ENCODE measurements around the gene CDH2. TPM values are rescaled to one million over a fixed set of nuclear protein-coding genes. Genes with fewer than 3 reads are reported as not detected.
A peak's percentile ranks its signal among the peaks of the same experiment; 100 is the strongest.

The CDH2 gene
- 0.79 and 2.2 TPM in 2 replicates for total RNA-seq

DNA sequence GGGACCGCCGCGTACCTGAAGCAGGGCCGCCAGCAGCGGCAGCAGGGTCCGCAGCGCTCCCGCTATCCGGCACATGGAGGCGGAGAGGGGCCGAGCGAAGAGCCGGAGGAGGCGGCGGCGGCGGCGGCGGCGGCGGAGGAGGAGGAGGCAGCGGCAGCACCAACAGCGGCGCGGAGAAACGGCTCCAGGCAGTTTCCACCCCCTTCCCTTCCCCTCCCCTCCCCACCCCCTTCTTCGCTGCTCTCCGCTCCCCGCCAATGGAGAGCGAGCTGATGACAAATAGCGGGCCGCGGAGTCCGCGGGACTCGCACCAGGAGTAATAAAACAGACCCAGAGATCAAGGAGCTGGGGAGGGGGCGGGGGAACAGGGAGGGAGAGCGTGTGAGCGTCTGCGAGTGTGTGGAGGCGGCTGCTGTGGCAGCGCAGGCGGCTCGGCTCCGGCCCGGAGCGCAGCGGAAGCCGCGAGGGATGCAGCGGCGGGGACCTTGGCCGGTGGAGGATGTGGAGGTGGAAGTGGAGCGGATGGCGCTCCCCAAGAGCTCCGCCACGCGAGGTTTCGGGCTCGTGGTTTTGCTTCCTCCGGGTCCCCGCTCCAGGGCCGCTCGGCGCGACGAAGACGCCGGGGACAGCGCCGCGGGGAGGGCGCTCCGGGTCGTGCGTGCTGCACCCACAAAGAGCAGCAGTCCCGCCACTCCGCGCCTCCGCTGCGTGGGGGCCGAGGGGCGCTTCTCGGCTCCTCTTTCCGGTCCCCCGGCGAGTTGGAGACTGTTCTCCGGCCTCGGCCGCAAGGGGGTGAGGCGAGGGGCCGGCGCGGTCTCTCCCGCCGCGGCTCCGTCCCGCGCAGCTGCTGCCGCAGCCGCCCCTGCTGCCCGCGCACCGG, at the start of gene CDH2:
CDH2 (minus strand) TSS at position 183 of the 880 bp plus-strand sequence; CDS start at position 75, 108 bp downstream.
- DNase-seq (ENCODE audit: low read depth in 2 of 2), result peak in 1 of 2 donors; percentile 76

DNA sequence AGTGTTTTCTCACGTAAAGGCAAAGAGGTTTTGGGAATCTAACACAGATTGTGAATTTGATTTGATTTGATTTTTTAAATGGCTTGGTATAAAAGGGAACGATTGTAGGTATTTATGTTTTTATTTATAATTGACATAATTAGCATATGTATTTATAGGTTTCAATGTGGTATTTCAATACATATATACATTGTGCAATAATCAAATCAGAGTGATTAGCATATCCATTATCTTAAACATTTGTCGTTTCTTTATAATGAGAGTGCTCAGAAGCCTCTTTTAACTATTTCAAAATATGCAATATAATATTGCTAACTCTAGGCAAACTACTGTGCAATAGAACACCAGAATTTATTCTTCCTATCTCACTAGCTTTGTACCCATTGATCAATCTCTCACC, 35.1 kb upstream of the CDH2 start:
- no peak for DNase-seq (ENCODE audit: low read depth in 2 of 2)

DNA sequence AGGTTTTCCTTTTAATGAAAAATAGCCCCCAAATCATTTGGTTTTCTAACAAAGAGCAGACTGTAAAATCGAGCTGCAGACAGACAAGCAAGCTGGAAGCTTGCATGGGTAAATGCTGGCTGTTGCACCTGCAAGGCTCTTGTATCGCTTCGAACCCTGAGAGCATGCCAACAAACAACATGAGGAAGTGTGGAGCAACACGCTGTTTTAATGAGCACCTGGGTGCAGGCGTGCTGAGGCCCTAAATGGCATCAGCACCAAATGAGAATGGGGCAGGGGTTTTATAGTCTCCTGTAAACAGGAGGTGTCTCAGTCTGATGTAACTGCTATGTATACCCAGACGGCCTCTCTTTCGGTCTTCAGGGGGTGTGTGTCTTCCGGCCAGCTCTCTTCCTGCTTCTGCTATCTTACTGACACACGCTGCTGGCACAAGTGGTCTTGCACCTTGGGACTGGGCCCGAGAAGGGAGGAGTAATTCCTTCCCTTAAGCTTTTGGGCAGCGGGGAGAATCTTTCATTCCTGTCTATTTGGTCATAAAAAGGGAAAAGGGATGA, 31.9 kb upstream of the CDH2 start:
- no peak for DNase-seq (ENCODE audit: low read depth in 2 of 2)

DNA sequence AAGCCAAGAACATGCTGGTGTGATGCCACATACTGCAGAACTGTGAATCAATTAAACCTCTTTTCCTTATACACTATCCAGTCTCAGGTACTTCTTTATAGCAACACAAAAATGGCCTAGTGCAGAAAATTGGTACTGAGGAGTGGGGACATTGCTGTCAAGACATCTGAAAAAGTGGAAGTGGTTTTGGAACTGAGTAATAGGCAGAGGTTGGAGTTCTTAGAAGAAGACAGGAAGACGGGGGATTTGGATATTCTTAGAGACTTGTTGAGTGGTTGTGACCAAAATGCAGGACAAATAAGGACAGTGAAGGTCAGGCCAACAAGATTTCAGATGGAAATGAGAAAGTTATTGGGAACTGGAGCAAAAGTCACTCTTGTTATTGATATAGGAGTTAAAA, 31.3 kb upstream of the CDH2 start:
- no peak for DNase-seq (ENCODE audit: low read depth in 2 of 2)

DNA sequence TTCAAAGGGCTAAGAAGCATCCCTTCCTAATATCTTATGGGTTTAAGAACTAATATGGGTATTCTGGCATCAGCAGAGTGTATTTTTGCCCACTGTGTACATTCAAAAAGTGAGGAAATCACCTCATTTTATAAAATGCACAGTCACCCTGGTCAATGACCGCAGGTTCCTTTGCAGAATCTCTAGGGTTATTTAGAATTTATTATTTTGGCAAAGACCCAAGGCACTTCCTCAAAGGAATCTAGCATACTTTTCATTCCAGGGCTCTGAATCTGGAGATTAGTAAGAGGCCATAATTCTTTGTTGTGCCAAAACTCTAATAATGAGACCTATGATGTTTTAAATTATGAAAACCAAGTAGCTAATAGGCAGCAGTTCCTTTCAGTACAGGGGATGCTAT, 27.2 kb upstream of the CDH2 start:
- DNase-seq (ENCODE audit: low read depth in 2 of 2), result peak in 1 of 2 donors; percentile 83

DNA sequence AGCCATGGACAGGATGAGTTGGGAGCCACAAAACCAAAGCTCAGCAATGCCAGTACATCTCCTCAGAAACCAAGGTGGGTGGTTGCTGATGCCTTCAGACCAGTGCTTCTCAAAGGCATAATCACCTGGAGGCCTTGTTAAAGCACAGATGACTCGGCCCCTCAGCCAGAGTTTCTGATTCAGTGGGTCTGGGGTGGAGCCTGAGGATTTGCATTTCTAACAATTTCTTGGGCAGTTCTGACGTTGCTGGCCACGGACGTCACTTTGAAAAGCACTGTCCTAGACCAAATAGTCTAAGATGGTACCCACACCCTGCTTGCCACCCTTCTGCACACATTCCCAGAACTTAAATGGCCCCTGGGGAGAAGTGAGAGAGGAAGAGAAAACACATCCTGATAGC, 24.1 kb upstream of the CDH2 start:
- no peak for DNase-seq (ENCODE audit: low read depth in 2 of 2)

DNA sequence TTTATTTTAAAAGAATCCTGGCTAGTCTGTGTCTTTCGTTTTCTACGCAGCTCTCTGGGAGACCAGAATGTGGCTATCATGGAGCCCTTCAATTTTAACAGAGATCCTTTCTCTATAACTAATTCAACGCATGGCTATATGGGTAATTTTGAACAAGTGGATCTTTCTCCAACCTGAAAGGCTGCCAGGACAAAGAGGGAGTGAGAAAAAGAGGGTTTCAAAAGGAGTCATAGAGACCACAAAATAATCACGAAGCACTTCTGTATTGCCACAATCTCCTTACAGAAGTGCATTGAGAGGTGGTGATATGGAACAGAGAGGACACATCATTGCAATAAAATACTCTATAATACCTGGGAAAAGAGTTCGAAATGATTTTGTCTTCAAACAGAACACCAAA, 21.7 kb upstream of the CDH2 start:
- DNase-seq (ENCODE audit: low read depth in 2 of 2), result no peak

DNA sequence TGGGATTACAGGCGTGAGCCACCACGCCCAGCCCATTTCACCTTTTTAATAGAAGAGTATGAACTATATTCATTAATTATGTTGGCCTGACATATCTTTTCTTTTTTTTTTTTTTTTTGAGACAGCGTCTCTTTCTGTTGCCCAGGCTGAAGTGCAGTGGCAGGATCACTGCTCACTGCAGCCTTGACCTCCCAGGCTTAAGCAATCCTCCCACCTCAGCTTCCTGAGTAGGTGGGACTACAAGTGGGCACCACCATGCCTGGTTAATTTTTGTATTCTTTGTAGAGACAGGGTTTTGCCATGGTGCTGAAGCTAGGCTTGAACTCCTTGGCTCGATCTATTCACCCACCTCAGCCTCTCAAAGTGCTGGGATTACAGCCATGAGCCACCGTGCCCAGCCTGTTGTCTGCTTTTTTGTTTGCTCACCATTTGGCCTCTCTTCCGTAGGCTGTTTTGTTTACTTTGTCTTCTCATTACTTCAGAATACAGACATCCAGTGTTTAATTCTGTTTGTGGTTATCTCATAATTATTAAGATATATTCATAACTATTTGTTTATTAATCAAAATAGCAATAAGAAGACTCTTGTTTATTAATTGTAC, 16.3 kb upstream of the CDH2 start:
- no peak for DNase-seq (ENCODE audit: low read depth in 2 of 2)

DNA sequence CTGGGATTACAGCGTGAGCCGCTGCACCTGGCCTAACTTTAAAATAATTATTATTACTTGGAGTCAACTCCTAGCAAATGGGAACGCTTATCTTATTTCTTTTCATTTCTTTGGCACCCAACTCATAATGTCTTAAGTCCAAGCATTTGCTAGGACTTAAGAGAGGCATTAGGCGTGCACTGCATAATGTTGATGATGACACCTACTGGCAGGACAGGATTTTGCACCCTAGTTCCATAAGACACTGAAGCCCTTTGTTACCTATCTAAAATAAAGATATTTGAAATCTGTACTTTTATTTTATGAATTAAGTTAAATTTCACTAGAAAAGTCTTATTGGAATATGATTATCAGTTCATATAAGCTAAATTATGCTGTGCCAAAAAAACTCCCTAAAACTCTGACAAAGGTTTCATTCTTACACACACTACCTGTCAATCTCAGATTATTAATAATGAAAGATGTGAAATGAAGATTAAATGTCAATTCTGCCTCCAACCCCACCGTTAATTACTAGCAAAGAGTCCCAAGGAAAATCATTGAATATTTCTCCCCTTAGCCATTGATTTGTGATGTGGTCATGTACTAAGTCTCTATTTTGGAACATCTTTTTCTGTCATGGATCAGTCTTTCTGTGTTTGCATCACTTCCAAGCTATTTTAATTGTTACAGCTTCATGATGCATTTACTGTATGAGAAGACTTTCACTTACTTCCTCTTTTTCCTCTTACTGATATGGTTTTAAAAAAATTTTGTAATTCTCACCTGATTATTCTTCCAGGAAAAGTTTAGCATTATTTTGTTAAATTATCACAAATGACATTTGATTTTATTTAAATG, 12.7 kb upstream of the CDH2 start:
- peak; percentile 53 to 76 for DNase-seq (ENCODE audit: low read depth in 2 of 2)

DNA sequence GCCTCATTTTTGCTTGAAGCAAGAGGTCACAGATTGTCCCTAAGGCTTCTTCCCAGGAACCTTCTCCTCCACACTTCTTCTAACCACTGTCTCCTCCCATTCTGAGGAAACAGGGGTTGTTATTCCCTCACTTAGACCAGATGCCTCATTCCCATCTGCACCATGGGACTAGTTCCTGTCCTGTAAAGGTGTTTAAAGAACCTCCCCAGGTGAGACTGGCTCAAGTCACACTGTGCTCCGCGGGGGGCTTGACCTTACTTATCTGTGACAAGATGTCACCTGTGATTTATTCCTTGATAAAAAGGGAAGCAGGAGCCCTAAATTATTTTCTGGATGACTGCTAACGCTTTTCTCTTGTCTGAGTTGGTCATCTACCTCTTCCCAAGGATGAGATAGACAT, 8.2 kb upstream of the CDH2 start:
- no peak for DNase-seq (ENCODE audit: low read depth in 2 of 2)

DNA sequence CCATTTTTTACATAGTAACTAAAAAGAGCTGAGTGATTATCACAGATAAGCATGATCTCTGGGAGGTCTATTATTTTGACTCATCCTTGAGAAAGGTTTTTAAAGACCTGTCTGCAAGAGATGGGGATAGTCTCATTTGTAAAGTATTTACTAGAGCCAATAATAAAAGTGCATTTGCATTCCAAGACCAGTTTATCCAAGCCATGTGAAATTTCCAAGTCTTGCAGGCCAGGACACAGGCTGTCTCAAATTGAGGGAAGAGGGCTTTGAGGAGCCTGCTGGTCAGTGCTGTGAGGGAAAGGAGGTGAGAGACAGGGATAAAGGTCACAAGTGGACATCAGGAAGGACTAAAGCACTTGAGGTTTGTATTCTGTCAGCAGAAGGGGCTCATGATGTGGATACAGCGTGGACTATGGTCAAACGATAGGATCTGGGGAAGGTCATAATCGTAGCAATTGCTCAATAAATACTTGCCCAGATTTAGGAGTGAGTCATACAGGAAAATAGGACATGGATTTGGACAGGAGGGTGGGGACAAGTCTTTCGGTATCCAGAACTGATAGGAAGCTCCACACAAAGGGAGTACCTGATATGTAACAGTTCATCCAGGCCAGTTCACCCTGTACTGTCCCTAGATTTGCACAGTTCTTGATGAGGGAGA, 6.6 kb upstream of the CDH2 start:
- DNase-seq (ENCODE audit: low read depth in 2 of 2), result no peak

DNA sequence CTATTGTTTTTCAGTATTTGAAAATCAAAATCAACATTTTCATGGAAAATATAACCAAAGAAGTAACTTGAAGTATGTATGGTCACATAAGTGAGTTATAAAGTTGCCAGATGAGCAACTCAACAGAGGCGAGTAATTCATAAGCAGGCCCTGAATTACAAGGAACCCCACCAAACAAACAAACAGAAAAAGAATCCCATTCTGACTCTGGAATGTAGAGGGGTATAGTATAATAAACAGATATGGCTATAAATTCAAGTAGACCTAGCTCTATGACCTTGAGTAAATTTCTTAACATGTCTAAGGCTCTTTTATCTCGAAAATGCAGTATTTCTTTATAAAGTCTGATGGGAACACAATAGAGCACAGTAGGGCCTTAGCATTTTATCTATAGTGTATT, 4.7 kb upstream of the CDH2 start:
- DNase-seq (ENCODE audit: low read depth in 2 of 2), result no peak

DNA sequence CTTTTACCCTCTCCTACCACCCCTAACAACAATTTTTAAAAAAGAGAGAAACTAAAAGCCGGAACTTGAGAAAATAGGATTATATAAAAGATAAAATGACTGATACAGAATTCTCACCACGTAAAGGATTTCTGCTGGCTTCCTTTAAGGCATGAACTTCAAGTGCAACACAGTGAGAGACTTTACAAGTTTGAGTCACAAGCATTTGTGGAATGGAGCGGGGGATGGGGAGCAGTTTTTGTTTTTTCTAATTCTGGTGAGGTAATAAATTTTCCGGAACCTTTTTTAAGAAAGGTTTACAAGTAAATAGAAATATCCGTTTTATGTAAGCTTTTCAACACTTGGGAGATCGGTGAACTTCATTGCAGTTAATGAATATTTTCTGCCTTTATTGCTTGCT, 1.8 kb upstream of the CDH2 start:
- peak in 1 of 2 donors; percentile 2 for DNase-seq (ENCODE audit: low read depth in 2 of 2)

DNA sequence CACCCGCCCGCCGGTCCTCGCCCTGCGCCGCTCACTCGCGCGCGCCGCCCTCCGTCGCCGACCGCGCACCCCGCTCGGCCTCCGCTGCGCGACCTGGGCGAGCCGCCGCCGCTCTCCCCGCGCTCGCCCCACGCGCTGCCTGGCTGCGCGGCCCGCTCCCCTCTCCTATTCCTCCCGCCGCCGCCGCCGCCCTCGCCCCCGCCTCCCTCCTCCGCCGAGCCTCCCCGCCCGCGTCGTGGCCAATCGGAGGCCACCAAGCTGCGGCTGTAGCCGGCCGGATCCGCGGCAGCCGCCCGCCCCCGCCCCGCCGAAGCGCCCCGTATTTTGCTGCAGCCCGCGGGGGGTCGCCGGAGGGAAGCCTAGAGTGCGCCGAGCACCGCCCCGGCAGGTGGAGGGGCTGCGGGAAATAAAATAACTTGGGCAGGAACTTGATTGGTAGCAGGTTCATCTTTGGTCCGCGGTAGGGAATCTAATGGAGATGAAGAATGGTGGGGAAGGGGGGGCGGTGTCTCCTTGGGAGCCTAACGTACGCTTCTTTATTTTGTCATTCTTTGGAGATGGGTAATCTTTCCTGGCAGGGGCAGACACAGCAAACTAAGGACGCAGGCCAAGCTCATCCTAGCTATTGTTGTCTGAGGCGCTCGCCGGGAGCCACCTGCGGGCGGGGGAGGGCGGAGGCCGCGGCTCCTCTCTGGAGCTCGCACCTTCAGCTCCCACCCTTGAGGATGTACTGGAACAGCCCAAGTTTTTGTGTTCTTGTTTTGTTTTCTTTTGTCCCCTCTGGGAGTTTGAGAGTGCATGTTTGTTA, 1.1 kb upstream of the CDH2 start:
- DNase-seq (ENCODE audit: low read depth in 2 of 2), result peak in 1 of 2 donors; percentile 43

DNA sequence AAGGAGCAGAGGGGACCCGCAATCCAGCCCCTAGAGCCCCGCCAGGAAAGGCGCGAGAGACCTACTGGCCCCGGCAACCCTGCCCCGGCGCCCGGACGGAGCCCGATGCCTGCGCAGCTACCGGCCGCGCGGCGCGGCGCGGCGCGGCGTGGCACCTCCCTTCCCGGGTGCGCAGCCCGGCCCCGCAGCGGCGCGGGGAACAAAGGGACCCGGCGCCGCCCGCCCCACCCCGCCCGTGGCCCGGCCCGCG, 307 bp downstream of the CDH2 start:
- DNase-seq (ENCODE audit: low read depth in 2 of 2), result no peak

DNA sequence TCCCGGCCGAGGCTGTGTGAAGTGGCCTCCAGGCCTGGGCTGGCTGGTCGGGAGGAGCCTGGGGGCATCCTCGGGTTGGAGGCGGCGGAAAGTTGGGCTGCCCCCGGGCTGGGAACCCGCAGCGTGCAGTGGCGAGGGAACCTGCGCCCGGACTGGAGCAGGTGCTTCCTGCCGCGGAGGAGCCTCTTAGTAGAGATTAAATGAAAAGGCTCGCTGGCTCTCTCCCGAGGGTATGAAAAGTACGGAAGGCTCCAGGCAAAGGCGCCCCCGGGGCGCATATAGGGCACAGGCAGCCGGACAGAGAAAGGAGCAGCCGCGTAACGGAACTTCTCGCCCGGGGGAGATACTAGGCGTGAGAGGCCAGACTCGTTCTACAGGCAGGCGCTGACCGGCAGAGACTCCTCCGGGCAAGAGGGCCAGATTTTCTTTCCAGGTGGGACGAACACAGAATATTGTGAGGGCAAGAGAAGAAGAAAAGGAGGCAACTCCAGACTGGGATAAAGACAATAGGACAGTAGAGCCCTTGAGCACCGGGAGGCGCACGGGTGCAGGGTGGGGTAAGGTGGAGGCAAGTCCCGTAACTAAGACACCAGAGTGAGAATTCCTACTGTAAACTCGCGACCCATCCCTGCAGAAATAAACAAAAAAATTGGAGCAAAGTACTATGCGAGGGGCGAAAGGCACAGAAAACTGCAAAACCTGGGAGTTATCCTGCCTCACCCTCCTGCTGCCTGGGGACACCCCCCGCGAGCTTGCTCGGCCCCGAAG, 816 bp downstream of the CDH2 start:
- peak in 1 of 2 donors; percentile 26 for DNase-seq (ENCODE audit: low read depth in 2 of 2)

DNA sequence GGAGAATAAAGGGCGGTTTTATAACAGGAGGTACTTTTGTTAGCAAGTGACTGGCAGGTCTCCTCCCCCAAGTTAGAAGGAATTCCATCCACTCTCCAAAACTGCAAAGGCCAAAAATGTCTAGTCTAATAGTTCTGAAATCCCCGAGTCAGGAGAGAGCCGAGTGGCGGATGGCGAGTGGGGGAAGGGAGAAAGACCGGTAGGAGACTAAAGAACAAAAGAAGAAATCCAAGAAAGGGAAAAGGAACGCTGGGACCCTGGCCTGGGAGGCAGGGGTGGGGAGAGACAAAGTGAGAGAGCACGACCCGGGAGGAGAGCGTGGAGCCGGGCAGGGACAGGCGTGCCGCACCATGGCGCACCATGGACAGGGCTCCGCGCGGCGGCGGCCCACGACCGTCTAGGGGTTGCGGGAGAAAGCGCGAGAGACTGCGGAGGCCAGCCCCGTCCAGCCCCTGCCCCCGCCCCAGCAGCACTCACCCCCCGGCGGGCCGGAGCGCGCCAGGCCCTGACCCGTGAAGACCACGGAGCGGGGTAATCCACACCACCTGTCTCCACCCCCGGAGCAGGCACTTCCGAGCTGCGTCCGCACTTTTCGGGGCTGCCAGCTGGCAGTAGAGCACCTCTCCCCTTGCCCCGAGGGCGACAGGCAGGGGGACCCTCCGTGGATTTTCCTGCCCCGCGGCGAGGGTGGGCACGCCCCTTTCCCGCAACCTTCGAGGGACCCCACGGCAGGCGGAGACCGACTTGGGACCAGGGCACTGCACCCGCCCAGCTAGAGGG, 1.6 kb downstream of the CDH2 start:
- peak in 1 of 2 donors; percentile 61 for DNase-seq (ENCODE audit: low read depth in 2 of 2)

DNA sequence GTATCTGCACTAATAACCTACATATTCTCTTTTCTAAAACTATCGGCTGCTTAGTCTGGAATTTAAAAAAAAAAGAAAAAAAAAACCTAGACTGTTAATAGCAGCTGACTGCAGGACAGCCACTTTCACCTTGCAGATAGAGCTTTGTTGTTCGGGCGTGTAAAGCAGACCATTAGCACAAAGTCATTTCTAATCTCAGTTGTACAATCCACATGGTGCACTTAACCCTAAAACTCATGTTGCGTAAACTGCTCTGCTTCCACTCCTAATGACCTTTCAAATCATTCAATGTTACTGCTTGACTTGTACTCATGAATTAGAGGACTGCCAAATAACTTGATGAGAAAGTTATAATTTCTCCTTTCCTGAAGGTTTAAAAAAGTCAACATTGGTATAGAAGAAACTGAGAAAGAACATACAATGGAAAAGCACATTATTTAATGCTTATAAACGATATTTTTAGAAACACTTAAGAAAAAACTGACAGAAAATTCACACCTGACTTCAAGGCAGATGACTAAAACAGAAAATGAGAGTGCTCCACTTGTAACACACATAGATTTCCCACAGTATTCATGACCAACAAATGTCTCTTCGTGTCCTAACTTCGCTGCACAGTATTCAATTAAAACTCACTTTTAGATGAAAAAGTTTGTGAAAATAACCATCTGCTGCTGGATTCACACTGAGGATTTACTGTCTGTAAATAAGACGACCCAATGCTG, 2.6 kb downstream of the CDH2 start:
- no peak for DNase-seq (ENCODE audit: low read depth in 2 of 2)

DNA sequence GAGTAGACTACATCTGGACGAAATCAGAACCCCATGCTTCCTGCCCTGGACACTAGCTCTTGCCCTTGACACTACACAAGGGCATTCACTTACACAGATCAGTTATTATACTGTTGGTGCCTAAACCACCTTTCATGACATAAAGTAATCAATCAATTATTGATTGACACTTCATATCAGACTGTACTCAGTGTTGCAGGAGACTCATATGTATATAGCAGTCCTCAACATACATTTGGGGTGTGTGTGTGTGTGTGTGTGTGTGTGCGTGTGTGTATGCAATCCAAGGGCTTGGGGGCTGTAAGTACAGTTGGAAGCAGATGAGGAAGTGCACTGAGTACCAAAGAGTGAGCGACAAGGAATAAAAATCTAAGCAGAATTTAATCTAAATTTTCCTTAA, 5.1 kb downstream of the CDH2 start:
- no peak for DNase-seq (ENCODE audit: low read depth in 2 of 2)

Data from lung microvascular endothelial cell (primary cell).